Epithelial cell of proximal tubule (primary cell): ENCODE data around the gene TPRN. TPM values are rescaled to one million over a fixed set of nuclear protein-coding genes. Genes with fewer than 3 reads are reported as not detected.

ENCODE experiments used
- DNase-seq: peaks from one replicate; pipeline ENCODE4 v3.0.0-alpha.2; 2011; ENCODE audit warnings: low read depth
- H3K4me3 ChIP-seq: 2 replicates; pipeline ENCODE4 v1.5.1; 2011; ENCODE audit warnings: low read depth, mild to moderate bottlenecking, low read length
- CTCF ChIP-seq: conservative IDR thresholded peaks from 2 replicates; pipeline ENCODE4 v1.5.1; 2012; ENCODE audit warnings: low read depth, mild to moderate bottlenecking, low read length
- total RNA-seq: library from RNA; depleted of rRNA; stranded (reverse); fragments of >200 nt; gene quantifications from 2 replicates; pipeline ENCODE4 v1.2.3, GENCODE V29; 2015

Gene TPRN
- total RNA-seq, 1 donor from 2014 or later, result 10.5 TPM

DNA sequence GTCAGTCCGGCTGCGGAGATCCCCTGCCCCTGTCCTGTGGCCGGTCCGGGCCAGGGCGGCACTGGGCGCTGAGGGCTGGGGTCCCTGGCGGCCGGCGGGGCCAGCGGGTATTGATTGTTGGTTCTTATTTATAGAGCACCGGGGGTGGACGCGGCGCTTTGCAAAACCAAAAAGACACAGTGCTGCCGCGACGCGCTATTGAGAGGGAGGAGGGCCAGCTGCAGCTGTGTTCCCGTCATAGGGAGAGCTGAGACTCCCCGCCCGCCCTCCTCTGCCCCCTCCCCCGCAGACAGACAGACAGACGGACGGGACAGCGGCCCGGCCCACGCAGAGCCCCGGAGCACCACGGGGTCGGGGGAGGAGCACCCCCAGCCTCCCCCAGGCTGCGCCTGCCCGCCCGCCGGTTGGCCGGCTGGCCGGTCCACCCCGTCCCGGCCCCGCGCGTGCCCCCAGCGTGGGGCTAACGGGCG lies 33.2 kb downstream of the TPRN start:
- no peak for TF ChIP-seq CTCF
- no peak for DNase-seq
- no peak overlapping the region for H3K4me3 ChIP-seq

DNA sequence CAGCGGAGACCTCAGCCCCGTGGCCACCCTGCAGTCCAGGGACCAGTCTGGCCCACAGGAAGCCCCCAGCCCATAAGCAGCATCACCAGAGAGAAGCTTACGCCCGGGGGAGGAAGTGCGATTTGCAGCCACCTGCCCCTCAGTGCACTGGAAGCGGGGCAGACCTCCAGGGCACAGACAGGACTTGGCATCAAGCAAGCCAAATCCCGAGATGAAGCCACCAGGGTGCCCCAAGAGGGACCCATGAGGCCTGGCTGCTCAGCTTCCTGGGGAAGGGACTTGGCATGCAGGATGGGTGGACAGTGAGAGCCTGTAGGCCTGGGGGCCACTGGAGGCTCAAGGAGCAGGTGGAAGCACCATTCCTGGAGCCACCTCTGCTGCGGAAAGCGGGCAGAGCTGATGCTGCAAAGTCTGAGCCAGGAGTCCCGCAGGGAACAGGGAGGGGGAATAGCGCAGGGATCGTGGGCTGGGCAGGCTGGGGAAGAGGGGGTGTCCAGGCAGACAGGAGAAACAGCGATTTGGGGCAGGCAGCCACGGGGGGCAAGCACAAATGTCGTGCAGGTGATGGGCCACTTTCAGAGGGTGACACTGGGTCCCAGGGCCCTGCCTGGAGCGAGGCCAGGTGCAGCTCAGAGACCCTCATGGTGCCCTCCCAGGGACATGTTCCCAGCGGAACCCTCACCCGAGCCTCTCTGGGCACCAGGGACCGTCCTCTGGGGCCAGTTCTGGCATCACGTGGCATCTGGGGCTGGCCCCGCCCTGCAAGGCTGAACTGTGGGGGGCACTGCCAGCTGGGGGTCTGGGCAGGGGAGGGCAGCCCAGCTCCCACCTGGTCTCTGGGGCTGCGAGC lies 33.9 kb downstream of the TPRN start:
- DNase-seq, result no peak
- TF ChIP-seq CTCF, result no peak
- H3K4me3 ChIP-seq, result no peak overlapping the region

GRCh38 chr9:137165250-137165836 lies 35.2 kb downstream of the TPRN start:
- no peak overlapping the region for H3K4me3 ChIP-seq
- TF ChIP-seq CTCF, result no peak
- DNase-seq, result no peak

GRCh38 chr9:137164370-137165249 lies 35.9 kb downstream of the TPRN start:
- TF ChIP-seq CTCF, result no peak
- DNase-seq, result no peak
- H3K4me3 ChIP-seq, result no peak overlapping the region

DNA sequence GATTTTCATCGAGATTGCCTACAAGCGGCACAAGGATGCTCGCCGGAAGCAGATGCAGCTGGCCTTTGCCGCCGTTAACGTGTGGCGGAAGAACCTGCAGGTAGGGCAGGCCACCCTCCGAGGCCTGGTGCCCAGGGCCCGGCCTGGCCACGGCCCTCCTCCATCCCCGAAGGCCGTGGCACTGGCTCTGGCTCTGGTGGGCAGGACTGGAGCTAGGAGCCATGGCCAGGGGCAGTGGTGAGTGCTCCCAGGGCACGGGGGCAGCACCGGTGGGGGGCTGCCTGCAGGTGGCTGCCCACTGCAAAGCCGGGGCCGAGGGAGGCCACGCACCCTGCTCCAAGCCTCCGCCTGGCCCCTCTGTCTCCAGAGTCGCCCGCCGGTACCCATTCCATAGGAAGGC lies 36.7 kb downstream of the TPRN start:
- no peak for DNase-seq
- H3K4me3 ChIP-seq, result no peak overlapping the region
- no peak for TF ChIP-seq CTCF

DNA sequence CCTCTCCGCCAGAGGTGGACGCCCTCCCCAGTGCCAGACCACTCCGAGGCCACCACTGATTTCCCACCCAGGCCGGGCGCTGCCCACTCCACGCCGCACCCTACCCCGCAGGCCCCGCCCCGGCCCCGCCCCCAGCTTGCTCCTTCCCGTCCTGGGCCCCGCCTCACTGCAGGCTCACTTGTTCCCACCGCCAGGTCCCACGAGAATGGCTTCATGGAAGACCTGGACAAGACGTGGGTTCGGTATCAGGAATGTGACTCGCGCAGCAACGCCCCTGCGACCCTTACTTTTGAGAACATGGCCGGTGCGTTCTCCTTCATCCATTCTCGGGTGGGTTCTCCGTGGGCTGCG lies 37.2 kb downstream of the TPRN start:
- H3K4me3 ChIP-seq, result peak overlapping the region; percentile 38
- no peak for TF ChIP-seq CTCF
- DNase-seq, result no peak
